Lung (tissue), 12 donors: ENCODE measurements around the gene F3. TPM values are rescaled to one million over a fixed set of nuclear protein-coding genes. Genes with fewer than 3 reads are reported as not detected.
A peak's percentile ranks its signal among the peaks of the same experiment; 100 is the strongest.

Experiments used
- ATAC-seq: fragments of 200-7000 bp; cut with Tn5 transposase; one replicate; pipeline ENCODE4 v1.9.1; 2020; ENCODE audit warnings: moderate number of reproducible peaks; ENCODE audit not compliant: insufficient read depth, low FRiP score
- DNase-seq, 3 donors: peaks; one replicate each; pipeline ENCODE4 v3.0.0-alpha.2; 2013 to 2017
- H3K27ac ChIP-seq, 2 donors: one replicate each; pipeline ENCODE4 v1.5.1; 2013; ENCODE audit warnings: mild to moderate bottlenecking in 2 of 2, moderate library complexity in 2 of 2, control low read depth in 1 of 2, inconsistent platforms in 1 of 2, low read depth in 1 of 2, low read length in 1 of 2
- H3K27me3 ChIP-seq, 3 donors: one replicate each; pipeline ENCODE4 v1.5.1; 2013; ENCODE audit warnings: low read length in 2 of 3; ENCODE audit not compliant: control insufficient read depth in 3 of 3, insufficient read depth in 3 of 3
- H3K36me3 ChIP-seq, 4 donors: one replicate each; pipeline ENCODE4 v1.5.1; 2013; ENCODE audit warnings: low read length in 4 of 4, mild to moderate bottlenecking in 1 of 4, moderate library complexity in 1 of 4; ENCODE audit not compliant: control insufficient read depth in 4 of 4, insufficient read depth in 4 of 4
- H3K4me1 ChIP-seq, 5 donors: one replicate each; pipeline ENCODE4 v1.5.1; 2013; ENCODE audit warnings: low read length in 5 of 5, mild to moderate bottlenecking in 2 of 5, moderate library complexity in 1 of 5; ENCODE audit not compliant: control insufficient read depth in 5 of 5, insufficient read depth in 5 of 5
- H3K4me3 ChIP-seq: one replicate; pipeline ENCODE4 v1.5.1; 2013; ENCODE audit warnings: mild to moderate bottlenecking, control low read depth, moderate library complexity
- H3K9ac ChIP-seq, 2 donors: one replicate each; pipeline ENCODE4 v1.5.1; 2013; ENCODE audit warnings: low read length in 2 of 2, control low read depth in 1 of 2; ENCODE audit not compliant: insufficient read depth in 1 of 2
- H3K9me3 ChIP-seq, 4 donors: one replicate each; pipeline ENCODE4 v1.5.1; 2013; ENCODE audit warnings: low read length in 3 of 4, mild to moderate bottlenecking in 1 of 4, moderate library complexity in 1 of 4; ENCODE audit not compliant: control insufficient read depth in 4 of 4, insufficient read depth in 3 of 4
- CTCF ChIP-seq: IDR thresholded peaks from 2 replicates; pipeline ENCODE4 v1.5.1; 2012; ENCODE audit warnings: mild to moderate bottlenecking; ENCODE audit errors: control extremely low read depth, extremely low read depth
- WGBS, 2 donors: extraction: QIAGEN DNeasy Blood & Tissue Kit; methylation state at CpG; one replicate each; pipeline ENCODE4 v1.1.7; 2013; 5-methylcytosine and 5-hydroxymethylcytosine counted together
- polyA plus RNA-seq, 2 donors: library from polyadenylated mRNA; stranded (reverse); fragments of 200-250 nt; gene quantifications; one replicate each; pipeline ENCODE4 v1.2.1, GENCODE V29; 2013
- total RNA-seq, 2 donors: library from RNA; depleted of rRNA in 1 of 2; stranded (reverse); fragments of >200 nt in 1 of 2; gene quantifications; one replicate each; pipeline ENCODE4 v1.2.1, GENCODE V29; 2014 to 2021
- donor health status: control.
- donor health status: control.
- donor health status: Bipolar disorder and iron deficiency.
- donor health status: healthy.
- donor health status: DM: yes; HTN: yes; CAD: no.

Gene F3
- total and polyA plus RNA-seq, 4 donors = 107 to 307 (median 189) TPM

- peak overlapping the region; percentile 85 to 96 for H3K27ac ChIP-seq
- DNase-seq (no peak), ATAC-seq (no peak)
Observed at GRCh38 chr1:94540440-94541245, 916 bp downstream of the F3 start.

GRCh38 chr1:94539496-94539895 lies 2.1 kb downstream of the F3 start:
- 67 to 85% methylated on average over 3 of the region's 3 CpGs for WGBS, 2 donors
- TF ChIP-seq CTCF = no peak
- peaks cover 0 to under 1% (median 0%) of the 10 kb centered on the region in 4 donors for H3K36me3 ChIP-seq
- DNase-seq (no peak), ATAC-seq (no peak)
- no peak overlapping the region for H3K9ac ChIP-seq
- H3K4me1 ChIP-seq = peaks cover 0 to 17% (median 2%) of the 10 kb centered on the region in 5 donors
- peak overlapping the region; percentile 37 to 85 for H3K27ac ChIP-seq
- H3K9me3 ChIP-seq = peaks cover 0 to 2% (median 0%) of the 10 kb centered on the region in 4 donors
- peaks cover 0 to 5% (median 2%) of the 10 kb centered on the region in 3 donors for H3K27me3 ChIP-seq
- H3K4me3 ChIP-seq = no peak overlapping the region

More at GRCh38 chr1:94540440-94541245, 916 bp downstream of the F3 start:
- WGBS, 2 donors = 43 to 49% methylated on average over 23 of the region's 23 CpGs
- Histone ChIP-seq H3K4me3 (peak overlapping the region; percentile 85), H3K4me1 (peaks cover 0 to 17% (median 2%) of the 10 kb centered on the region in 5 donors), H3K9me3 (peaks cover 0 to 2% (median 0%) of the 10 kb centered on the region in 4 donors), H3K36me3 (no peaks in the 10 kb centered on the region), H3K9ac (peak overlapping the region in 1 of 2 donors; percentile 34), H3K27me3 (peaks cover 0 to 5% (median 2%) of the 10 kb centered on the region in 3 donors)
- no peak for TF ChIP-seq CTCF

GRCh38 chr1:94538243-94538827 lies 3.2 kb downstream of the F3 start:
- H3K9ac ChIP-seq = no peak overlapping the region
- peaks cover 0 to 5% (median 2%) of the 10 kb centered on the region in 3 donors for H3K27me3 ChIP-seq
- H3K36me3 ChIP-seq = peaks cover 0 to 4% (median under 1%) of the 10 kb centered on the region in 4 donors
- ATAC-seq = no peak
- H3K9me3 ChIP-seq = peaks cover 0 to 2% (median 0%) of the 10 kb centered on the region in 4 donors
- H3K27ac ChIP-seq = peak overlapping the region in 1 of 2 donors; percentile 32
- WGBS, 2 donors = 58 to 82% methylated on average over 6 of the region's 6 CpGs
- TF ChIP-seq CTCF = no peak
- no peak for DNase-seq
- H3K4me3 ChIP-seq = no peak overlapping the region
- peaks cover 0 to 17% (median 2%) of the 10 kb centered on the region in 5 donors for H3K4me1 ChIP-seq
